ENCODE measurements around the gene ADAMTS9.

DNA sequence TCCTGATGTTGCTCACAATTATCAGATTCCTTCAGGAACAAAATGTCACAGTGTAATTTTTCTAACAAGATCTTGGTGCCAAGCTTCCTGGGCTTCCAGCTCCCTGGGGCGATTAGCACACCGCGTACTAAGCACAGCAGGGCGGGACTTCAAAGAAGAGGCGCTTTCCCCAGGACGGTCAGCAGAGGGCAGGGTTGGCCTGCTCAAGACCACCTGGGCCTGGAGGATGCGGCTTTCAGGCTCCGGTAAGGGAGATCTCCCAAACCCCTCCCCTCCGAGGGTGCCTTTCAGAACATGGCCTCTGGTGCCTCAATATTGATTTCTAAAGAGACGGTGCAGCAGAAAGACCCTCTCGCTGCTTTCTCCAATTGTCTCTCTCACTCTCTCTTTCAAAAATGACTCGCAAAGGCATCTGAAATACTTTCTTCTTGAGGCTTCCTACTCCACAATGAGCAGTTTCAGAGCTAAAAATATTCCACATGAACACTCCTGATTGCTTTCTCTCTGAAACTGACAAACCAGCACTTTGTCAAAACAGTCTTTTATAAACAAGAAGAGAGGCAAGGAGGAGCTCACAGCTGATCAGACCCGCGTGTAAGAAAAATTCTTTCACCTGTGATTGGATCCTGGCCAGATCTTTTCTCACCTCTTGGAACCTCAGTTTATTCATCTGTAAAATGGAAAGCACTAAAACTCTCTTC, 154.0 kb downstream of the ADAMTS9 start:
- no peak for TF ChIP-seq POLR2AphosphoS5 (IDR thresholded peaks at IDR 0.05; ENCODE audit: low read depth, low read length)
- no peak for TF ChIP-seq TAF1 (IDR thresholded peaks at IDR 0.05; ENCODE audit: low read depth, low read length)
- no peak for TF ChIP-seq PAX5 (IDR thresholded peaks at IDR 0.05; ENCODE audit: insufficient read depth, low read length, severe bottlenecking)
